OCI-LY1 (cell line): ENCODE results near the gene GOLGA7B.
"Not testable (repeated sequence)": the region's sequence is repeated elsewhere in the genome, so short reads cannot be mapped to it uniquely, and the experiment has no call there.

Source experiments
- H2AFZ ChIP-seq: fragments of 200-600 bp; sonication (generic), shearing (Covaris generic); 2 replicates; pipeline ENCODE4 v1.6.0; 2014; ENCODE audit warnings: antibody characterized with exemption, mild to moderate bottlenecking, low read length
- H3F3A ChIP-seq: fragments of 200-600 bp; sonication (generic), shearing (Covaris generic); 2 replicates; pipeline ENCODE4 v1.6.0; 2014; ENCODE audit warnings: mild to moderate bottlenecking, antibody characterized with exemption, low read length, moderate library complexity; ENCODE audit not compliant: insufficient read depth
- H3K27ac ChIP-seq: fragments of 200-600 bp; sonication (generic); 2 replicates; pipeline ENCODE4 v1.5.1; 2014; ENCODE audit warnings: low read length, mixed run types, mild to moderate bottlenecking, low read depth; ENCODE audit not compliant: poor library complexity, severe bottlenecking
- H3K27me3 ChIP-seq: fragments of 200-600 bp; sonication (generic); 2 replicates; pipeline ENCODE4 v1.6.0; 2014; ENCODE audit warnings: antibody characterized with exemption, mild to moderate bottlenecking, low read length, moderate library complexity; ENCODE audit not compliant: insufficient read depth
- H3K36me3 ChIP-seq: fragments of 200-600 bp; sonication (generic); 2 replicates; pipeline ENCODE4 v1.6.1; 2014; ENCODE audit warnings: mild to moderate bottlenecking, antibody characterized with exemption, low read length, moderate library complexity, mixed read lengths; ENCODE audit not compliant: insufficient read depth
- H3K4me1 ChIP-seq: fragments of 200-600 bp; sonication (generic); 2 replicates; pipeline ENCODE4 v1.5.1; 2014; ENCODE audit warnings: mild to moderate bottlenecking, low read length, moderate library complexity; ENCODE audit not compliant: insufficient read depth, severe bottlenecking
- H3K4me2 ChIP-seq: fragments of 200-600 bp; sonication (generic), shearing (Covaris generic); 2 replicates; pipeline ENCODE4 v1.6.1; 2014; ENCODE audit warnings: low read length
- H3K4me3 ChIP-seq: fragments of 200-600 bp; sonication (generic); 2 replicates; pipeline ENCODE4 v1.5.1; 2014; ENCODE audit warnings: low read length, low read depth, mild to moderate bottlenecking, mixed read lengths; ENCODE audit not compliant: poor library complexity, severe bottlenecking
- H3K79me2 ChIP-seq: fragments of 200-600 bp; shearing (Covaris generic); 2 replicates; pipeline ENCODE4 v1.6.1; 2016; ENCODE audit warnings: mixed run types, low read length, mixed read lengths; ENCODE audit not compliant: insufficient read depth
- H3K9ac ChIP-seq: fragments of 200-600 bp; sonication (generic), shearing (Covaris generic); 2 replicates; pipeline ENCODE4 v1.6.1; 2014; ENCODE audit warnings: mild to moderate bottlenecking, low read length, mixed read lengths
- H3K9me2 ChIP-seq: fragments of 200-600 bp; sonication (generic), shearing (Covaris generic); 2 replicates; pipeline ENCODE4 v1.6.1; 2014; ENCODE audit warnings: low read depth, mild to moderate bottlenecking, low read length, mixed read lengths
- H3K9me3 ChIP-seq: fragments of 200-600 bp; shearing (Covaris generic); 2 replicates; pipeline ENCODE4 v1.6.1; 2014; ENCODE audit warnings: low read length, mixed read lengths
- H4K20me1 ChIP-seq: fragments of 200-600 bp; sonication (generic), shearing (Covaris generic); 2 replicates; pipeline ENCODE4 v1.6.0; 2016; ENCODE audit warnings: mild to moderate bottlenecking, low read length; ENCODE audit not compliant: insufficient read depth
- CTCF ChIP-seq: fragments of 200-600 bp; sonication (generic), shearing (Covaris generic); IDR thresholded peaks from 2 replicates; pipeline ENCODE4 v1.5.1; 2017; ENCODE audit warnings: mild to moderate bottlenecking, antibody characterized with exemption, low read length, moderate library complexity, mixed read lengths
- EZH2 ChIP-seq: fragments of 200-600 bp; sonication (generic), shearing (Covaris generic); IDR thresholded peaks from 2 replicates; pipeline ENCODE4 v1.8.0; 2017; ENCODE audit warnings: borderline replicate concordance, mixed run types, mild to moderate bottlenecking, antibody characterized with exemption, low read length, moderate library complexity, mixed read lengths

The GOLGA7B gene

DNA sequence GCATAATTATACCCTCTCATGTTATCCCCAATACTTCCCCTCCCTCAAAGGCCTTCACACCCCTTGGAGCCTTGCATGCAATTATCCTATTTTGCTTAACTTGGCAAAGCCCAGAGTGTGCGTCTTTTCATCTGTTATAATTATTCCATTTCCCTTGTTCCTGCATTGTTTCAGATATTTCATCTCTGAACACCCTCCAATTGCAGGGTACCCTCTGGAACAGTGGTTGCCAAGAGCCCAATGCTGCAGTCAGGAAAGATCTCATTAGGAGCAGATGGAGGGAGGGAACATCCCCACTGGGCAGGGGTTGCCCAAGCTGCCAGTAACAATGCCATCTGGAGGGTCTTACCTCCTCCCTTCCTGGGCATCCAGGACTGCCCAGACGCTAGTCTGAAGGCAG is 18.4 kb upstream of the GOLGA7B start:
- Histone ChIP-seq H3K4me2 (no peak overlapping the region), H3K27me3 (no peaks in the 10 kb centered on the region), H3K27ac (no peak overlapping the region), H3F3A (no peaks in the 10 kb centered on the region), H3K4me1 (no peaks in the 10 kb centered on the region), H3K9ac (no peak overlapping the region), H3K9me3 (no peaks in the 10 kb centered on the region), H3K9me2 (no peaks in the 10 kb centered on the region), H3K36me3 (no peaks in the 10 kb centered on the region), H3K79me2 (no peaks in the 10 kb centered on the region), H3K4me3 (no peak overlapping the region), H2AFZ (no peak overlapping the region), H4K20me1 (no peaks in the 10 kb centered on the region)
- TF ChIP-seq EZH2 (no peak), CTCF (no peak)

DNA sequence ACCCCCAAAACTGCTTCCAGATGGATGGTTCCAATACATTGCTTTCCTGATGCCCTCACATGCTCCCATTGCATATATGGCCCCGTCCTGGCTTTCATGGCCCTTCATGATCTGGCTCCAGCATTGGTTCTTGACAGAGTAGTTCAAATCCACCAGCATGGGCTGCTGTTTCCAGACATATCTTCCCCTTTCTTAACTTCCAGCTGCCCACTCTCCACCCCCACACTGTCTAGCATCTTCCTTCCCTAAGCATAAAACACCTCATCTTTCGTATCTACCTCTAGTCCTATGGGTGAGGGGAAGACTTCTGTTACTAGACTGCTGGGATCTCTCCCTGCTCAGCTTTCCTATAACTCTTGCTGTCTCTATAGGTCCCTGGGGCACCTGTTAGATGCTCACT is 13.2 kb upstream of the GOLGA7B start:
- Histone ChIP-seq H3K27me3 (no peaks in the 10 kb centered on the region), H3K4me2 (no peak overlapping the region), H2AFZ (no peak overlapping the region)

GRCh38 chr10:97838091-97838490 is 11.6 kb upstream of the GOLGA7B start:
- Histone ChIP-seq H3K4me1 (no peaks in the 10 kb centered on the region), H2AFZ (no peak overlapping the region), H3K9ac (no peak overlapping the region), H3K36me3 (no peaks in the 10 kb centered on the region), H3K27me3 (no peaks in the 10 kb centered on the region), H3K9me2 (no peaks in the 10 kb centered on the region), H3K9me3 (no peaks in the 10 kb centered on the region), H3F3A (no peaks in the 10 kb centered on the region), H3K4me3 (no peak overlapping the region), H3K27ac (no peak overlapping the region), H3K4me2 (no peak overlapping the region), H4K20me1 (no peaks in the 10 kb centered on the region), H3K79me2 (no peaks in the 10 kb centered on the region)
- TF ChIP-seq CTCF (no peak), EZH2 (no peak)

More for the DNA sequence above, 13.2 kb upstream of the GOLGA7B start:
- Histone ChIP-seq H3K9me2 (no peaks in the 10 kb centered on the region), H3K4me1 (no peaks in the 10 kb centered on the region), H3K27ac (no peak overlapping the region), H3K9ac (no peak overlapping the region), H3F3A (no peaks in the 10 kb centered on the region), H3K4me3 (no peak overlapping the region), H3K9me3 (no peaks in the 10 kb centered on the region), H3K79me2 (no peaks in the 10 kb centered on the region), H3K36me3 (no peaks in the 10 kb centered on the region), H4K20me1 (no peaks in the 10 kb centered on the region)
- no peak for TF ChIP-seq EZH2
- TF ChIP-seq CTCF = no peak

DNA sequence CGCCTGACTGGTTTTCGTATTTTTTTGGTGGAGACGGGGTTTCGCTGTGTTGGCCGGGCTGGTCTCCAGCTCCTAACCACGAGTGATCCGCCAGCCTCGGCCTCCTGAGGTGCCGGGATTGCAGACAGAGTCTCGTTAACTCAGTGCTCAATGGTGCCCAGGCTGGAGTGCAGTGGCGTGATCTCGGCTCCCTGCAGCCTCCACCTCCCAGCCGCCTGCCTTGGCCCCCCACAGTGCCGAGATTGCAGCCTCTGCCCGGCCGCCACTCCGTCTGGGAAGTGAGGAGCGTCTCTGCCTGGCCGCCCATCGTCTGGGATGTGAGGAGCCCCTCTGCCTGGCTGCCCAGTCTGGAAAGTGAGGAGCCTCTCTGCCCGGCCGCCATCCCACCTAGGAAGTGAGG is 8.5 kb upstream of the GOLGA7B start:
- not testable (repeated sequence) for H2AFZ ChIP-seq, H3F3A ChIP-seq, H3K27ac ChIP-seq, H3K36me3 ChIP-seq, H3K27me3 ChIP-seq, H3K9ac ChIP-seq, H3K9me2 ChIP-seq, H3K79me2 ChIP-seq, H3K4me1 ChIP-seq, H3K4me2 ChIP-seq, H3K4me3 ChIP-seq, H4K20me1 ChIP-seq, H3K9me3 ChIP-seq

DNA sequence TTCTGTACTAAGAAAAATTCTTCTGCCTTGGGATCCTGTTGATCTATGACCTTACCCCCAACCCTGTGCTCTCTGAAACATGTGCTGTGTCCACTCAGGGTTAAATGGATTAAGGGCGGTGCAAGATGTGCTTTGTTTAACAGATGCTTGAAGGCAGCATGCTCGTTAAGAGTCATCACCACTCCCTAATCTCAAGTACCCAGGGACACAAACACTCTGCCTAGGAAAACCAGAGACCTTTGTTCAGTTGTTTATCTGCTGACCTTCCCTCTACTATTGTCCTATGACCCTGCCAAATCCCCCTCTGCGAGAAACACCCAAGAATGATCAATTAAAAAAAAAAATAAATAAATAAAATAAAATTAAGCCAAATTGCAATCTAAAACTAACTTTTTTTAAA is 7.5 kb upstream of the GOLGA7B start:
- H3K4me3 ChIP-seq, H3F3A ChIP-seq, H3K27ac ChIP-seq, H3K36me3 ChIP-seq, H3K27me3 ChIP-seq, H3K9me2 ChIP-seq, H2AFZ ChIP-seq, H3K9ac ChIP-seq, H3K4me1 ChIP-seq, H4K20me1 ChIP-seq, H3K4me2 ChIP-seq, H3K79me2 ChIP-seq, H3K9me3 ChIP-seq: not testable (repeated sequence)
